Body of pancreas (tissue), 4 donors: Measurements from ENCODE around the gene DEPDC1.

ENCODE experiments used
- CTCF ChIP-seq, 7 experiments: fragments of 450-650 bp in 4 of 7; fragments of 200-600 bp in 3 of 7; sonication (generic) in 3 of 7; IDR thresholded peaks; one replicate each; pipeline ENCODE4 v1.5.1; 2016 to 2019; ENCODE audit warnings: antibody characterized with exemption in 7 of 7
- POLR2A ChIP-seq, 3 donors: fragments of 450-650 bp; IDR thresholded peaks; one replicate each; pipeline ENCODE4 v1.6.1; 2016; ENCODE audit warnings: antibody characterized with exemption in 3 of 3, mild to moderate bottlenecking in 2 of 3

- no peak for TF ChIP-seq CTCF (IDR thresholded peaks at IDR 0.05)
- TF ChIP-seq POLR2A (IDR thresholded peaks at IDR 0.05) = no peak
These were observed 43.7 kb downstream of the DEPDC1 start for GRCh38 chr1:68453060-68453670.
